Fibroblast of the conjunctiva (primary cell): Measurements from ENCODE around the gene CYTH4.

ENCODE experiments used
- DNase-seq: peaks from one replicate; pipeline ENCODE4 v3.0.0-alpha.2; 2010; ENCODE audit warnings: low read depth

Gene CYTH4

DNA sequence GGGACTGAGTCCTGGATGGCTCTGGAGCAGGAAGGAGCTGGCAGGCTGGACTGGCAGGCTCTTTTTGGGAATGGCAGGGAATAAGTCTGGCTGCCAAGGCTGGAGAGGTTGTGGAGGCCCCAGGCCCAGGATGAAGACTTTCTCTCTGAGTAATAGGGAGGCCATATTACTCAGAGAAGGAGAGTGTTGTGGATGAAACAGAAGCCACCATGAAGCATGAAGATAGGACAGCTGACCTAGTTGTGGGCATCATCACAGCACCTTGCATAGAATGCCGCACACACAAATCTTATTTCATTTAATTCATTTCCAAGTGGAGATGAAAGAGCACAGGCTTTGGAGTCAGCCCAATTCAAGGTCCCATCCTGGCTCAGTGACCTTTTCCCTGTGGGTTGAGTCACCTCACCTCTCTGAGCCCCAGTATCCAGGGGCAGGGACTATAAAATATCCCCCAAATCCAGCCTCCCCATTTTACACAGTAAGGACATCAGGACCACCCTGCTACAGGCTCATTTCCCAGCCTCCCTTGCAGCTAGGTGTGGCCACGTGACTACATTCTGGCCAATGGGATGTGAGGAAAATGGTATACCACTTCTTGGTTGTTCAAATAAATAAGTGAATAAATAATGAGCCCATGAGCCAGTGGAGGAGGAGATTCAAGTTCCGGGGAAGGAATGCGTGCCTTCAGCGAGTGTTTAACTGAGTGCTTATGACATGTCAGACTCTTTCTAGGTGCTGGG lies 9.4 kb downstream of the CYTH4 start:
- no peak for DNase-seq

DNA sequence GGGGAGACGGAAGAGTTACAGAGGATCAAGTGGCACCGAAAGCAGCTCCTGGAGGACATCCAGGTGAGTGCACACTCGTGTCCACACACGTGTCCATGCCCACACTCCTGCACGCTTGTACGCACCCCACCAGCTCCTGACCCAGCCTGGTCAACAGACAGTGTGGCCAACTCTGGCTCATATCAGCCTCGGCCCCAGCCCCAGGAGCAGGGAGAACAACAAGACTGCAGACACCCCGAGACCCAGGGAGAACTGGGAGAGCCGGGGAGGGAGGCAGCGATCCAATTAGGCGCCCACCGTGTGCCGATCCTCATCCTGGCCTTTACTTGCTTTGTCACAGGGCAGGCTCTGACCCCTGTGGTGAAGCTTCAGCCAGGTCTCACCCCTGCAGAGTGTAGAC lies 10.3 kb downstream of the CYTH4 start:
- no peak for DNase-seq

DNA sequence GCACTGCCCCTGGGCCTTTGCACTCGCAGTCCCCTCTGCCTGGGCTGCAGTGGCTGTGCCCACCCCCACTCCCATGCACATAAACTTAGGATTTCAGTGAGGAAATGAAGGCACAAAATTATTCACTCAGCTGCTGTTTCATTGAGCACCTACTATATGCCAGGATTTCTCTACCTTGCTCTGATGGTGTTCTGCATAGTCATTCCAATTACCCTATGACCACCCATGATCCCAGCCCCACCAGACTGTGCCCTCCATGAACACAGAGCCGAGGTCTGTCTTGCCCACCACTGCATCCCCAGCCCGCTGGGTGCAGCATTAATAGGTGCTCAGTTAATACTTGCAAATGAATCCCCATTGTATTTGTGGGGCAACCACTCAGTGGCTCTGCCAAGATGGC lies 10.9 kb downstream of the CYTH4 start:
- no peak for DNase-seq

GRCh38 chr22:37294747-37295146 lies 12.4 kb downstream of the CYTH4 start:
- DNase-seq, result no peak

GRCh38 chr22:37295213-37295886 lies 13.0 kb downstream of the CYTH4 start:
- DNase-seq, result no peak

DNA sequence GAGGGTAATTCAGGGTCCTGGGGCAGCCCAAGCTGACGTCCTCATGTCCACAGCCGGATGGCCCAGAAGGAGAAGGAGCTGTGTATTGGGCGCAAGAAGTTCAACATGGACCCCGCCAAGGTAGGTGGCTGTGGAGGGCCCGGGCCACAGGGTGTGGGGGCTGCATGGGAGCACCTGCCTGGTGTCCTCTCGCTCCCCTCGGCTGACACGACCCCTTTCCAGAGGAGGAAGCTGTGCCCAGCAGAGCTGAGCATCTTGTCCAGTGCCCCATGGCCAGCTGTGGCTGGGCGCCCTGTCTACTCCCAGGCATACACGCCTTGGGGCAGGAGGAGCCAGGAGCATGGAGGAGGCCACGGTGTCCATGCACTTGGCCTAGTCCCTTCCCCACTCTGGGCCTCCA lies 13.6 kb downstream of the CYTH4 start:
- DNase-seq, result no peak

DNA sequence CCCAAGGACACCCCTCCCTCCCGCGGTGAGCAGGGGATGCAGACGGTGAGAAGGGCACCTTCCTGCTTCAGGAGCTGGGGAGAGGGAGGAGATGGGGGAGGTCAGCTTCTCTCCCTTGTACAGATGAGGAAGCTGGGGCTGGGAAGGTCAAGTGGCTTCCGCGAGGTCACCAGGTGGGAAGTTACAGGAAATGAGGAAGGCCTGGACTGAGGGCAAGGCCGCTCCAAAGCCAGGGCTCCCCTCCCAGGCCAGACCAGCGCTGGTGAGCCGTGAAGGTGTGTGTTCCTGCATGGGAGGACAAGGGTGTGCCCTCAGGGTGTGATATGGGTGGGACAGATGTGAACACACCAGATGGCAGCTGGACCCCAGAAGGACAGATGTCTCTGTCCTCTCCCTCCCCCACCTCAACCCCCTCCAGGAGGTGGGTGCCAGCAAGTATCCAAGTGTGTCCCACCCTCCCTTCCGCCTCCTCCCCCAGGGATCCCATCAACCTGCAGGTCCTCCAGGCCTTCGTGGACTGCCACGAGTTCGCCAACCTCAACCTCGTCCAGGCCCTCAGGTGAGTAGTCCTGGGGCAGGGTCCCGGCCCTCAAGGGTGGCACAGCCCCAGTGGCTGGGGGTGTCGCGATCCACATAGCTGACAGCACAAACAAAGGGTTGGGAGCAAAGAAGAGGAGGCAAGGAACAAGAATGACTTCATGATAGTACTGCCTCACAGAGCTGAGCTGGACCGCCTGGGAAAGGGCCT lies 16.6 kb downstream of the CYTH4 start:
- no peak for DNase-seq

DNA sequence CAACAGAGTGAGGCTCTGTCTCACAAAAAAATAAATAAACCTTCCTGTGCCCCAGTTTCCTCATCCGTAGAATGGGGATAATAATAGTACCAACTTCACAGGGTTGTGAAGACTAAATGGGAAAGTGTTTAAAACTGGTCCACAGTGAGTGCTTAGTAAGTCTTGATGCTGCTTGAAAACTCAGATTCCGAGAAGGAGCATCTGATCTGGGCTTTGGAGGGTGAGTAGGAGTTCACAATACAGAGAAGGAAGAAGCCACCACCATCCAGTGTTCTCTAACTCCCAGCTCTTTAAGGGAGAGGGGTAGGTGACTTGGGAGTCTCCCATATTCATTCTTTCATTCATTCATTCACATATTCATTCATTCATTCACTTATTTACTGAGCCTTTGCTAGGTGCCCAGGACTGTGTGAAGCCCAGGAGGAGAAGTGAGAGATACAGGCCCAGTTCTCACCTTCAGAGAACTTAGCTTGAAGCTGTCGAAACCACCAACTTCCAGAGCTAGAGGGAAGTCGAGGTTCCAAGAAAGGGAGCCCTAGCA lies 17.7 kb downstream of the CYTH4 start:
- DNase-seq, result no peak

DNA sequence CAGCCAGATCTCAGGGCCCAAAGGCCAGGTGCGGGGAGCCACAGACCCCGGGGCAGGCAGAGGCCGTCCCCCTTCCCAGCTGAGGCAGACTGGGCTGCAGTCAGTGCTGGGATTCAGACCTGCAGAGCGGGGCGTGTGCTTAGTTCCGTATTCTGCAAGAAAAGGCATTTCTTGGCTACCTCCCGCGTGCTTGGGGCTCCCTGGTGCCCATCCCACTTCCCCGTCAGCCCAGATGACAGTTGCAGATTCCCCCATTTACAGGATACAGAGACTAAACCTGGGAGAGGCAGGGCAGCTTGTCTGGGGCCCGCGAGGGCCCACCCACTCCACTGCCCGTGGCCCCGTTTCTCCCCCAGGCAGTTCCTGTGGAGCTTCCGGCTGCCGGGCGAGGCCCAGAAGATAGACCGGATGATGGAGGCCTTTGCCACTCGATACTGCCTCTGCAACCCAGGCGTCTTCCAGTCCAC lies 18.3 kb downstream of the CYTH4 start:
- no peak for DNase-seq

- no peak for DNase-seq
These were observed 19.0 kb downstream of the CYTH4 start for GRCh38 chr22:37301144-37301830.

DNA sequence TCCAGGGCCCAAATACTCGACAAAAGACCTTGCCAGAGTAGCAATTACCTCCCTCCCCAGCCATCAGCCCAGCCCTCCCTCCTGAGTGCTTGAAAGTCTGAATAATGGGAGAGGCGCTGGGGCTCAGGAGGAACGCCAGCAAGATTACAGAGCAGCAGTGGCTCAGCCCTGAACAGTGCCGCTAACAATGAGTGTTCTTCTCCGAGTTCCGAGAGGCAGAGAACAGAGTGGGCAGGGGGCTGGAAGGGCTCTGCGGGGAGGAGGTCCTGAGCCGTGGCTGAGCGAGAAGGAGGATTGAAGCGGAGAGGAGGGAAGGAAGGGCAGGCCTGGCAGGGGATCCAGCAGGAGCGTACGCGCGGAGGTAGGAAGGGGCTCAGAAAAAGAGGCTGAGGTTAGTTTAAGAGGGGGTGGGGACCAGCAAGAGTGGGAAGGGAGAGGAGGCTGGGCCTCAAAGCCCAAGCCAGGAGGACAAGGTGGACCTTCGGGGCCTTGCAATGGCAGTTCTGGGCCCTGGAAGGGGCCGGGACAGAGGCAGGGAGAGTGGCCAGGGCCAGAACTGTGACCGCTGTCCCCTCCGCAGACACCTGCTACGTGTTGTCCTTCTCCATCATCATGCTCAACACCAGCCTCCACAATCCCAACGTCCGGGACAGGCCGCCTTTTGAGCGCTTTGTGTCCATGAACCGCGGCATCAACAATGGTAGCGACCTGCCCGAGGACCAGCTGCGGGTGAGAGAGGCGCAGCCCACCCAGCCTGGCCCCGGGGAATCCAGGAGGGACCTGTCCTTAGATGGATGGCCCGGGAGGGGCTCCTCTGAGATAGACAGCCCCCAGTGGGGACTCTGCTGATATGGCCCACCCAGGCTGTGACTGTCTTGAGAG lies 20.6 kb downstream of the CYTH4 start:
- no peak for DNase-seq

DNA sequence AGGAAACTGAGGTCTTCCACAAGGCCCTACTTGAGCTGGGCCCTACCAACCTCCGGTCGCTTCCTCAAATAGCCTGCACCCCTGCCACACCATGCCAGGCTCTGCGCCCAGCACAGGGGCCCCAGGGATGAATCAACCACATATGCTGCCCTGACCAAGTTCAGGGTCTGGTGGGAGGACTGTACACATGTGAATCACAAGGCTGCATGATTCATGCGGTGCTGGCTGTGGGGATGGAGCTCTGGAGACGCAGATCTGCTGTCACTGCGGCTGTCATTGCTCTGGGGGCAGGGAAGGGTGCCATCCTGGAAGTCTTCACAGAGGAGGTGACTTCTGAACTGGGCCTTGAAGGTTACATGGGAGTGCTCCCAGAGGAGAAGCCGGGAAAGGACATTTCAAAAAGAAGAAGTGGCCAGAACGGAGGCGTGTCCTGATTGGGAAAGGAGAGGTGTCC lies 21.5 kb downstream of the CYTH4 start:
- DNase-seq, result peak; percentile 60

DNA sequence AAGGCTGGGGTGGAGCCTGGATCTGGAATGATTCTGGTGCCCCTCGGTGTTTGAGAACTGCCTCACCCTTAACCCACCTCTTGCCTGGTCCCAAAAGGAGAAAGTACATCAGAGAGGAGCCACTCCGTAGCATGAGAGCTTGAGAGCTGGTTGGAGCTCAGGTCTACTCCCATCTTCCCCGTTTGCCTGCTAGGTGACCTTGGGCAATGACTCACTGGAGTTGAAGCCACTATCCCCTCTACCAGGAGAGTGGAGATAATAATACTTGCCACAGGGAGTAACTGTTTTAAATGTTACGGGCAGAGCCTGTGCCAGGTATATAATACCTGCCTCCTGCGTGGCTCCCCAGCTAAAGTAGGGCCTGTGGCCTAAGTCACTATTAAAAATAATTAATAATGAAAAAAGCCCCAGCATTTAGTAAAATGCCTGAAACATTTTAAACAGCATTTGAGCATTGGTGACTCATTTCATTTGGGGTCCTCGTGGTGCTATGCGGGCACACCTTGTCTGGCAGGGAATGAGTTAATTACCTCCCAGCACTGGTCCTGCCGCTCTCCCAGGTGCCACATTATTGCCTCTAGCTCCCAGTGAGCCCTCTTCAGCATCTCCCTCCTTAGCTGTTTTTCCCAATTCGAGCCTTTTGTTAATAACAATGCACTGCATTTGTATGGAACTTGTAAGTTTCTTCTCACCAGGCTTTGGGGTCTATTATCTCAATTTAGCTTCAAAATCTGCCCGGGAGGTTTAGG lies 22.5 kb downstream of the CYTH4 start:
- DNase-seq, result no peak

GRCh38 chr22:37305887-37306286 lies 23.6 kb downstream of the CYTH4 start:
- DNase-seq, result no peak

DNA sequence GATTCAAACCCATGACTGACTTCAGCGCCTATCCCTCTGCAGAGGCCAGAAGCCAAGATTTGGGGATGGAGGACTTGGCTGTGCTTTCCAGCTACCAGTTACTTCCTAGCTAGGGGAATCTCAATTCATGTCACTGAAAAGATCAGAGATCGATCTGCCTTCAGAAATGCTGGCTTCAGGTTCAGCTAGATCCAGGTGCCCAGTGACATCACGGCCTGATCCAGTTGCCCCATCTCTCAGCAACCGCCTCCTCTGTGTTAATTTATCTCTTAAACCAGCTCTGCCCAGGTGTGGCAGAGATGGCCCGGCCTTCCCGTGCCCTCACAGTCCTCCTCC lies 24.2 kb downstream of the CYTH4 start:
- no peak for DNase-seq

- DNase-seq, result no peak
These were observed 26.3 kb downstream of the CYTH4 start for GRCh38 chr22:37308385-37309200.

GRCh38 chr22:37309211-37310074 lies 27.1 kb downstream of the CYTH4 start:
- DNase-seq, result no peak

GRCh38 chr22:37310075-37310606 lies 27.8 kb downstream of the CYTH4 start:
- no peak for DNase-seq
